MM.1S (cell line): ENCODE results near the gene ADORA2B.
"Not testable (repeated sequence)": the region's sequence is repeated elsewhere in the genome, so short reads cannot be mapped to it uniquely, and the experiment has no call there.

Experiments
- DNase-seq: peaks from one replicate; pipeline ENCODE4 v3.0.0-alpha.2; 2015
- H2AFZ ChIP-seq: fragments of 300-600 bp; sonication (generic); 2 replicates; pipeline ENCODE4 v1.6.0; 2016; ENCODE audit warnings: antibody characterized with exemption, low read length
- H3F3A ChIP-seq: fragments of 300-600 bp; sonication (generic); 2 replicates; pipeline ENCODE4 v1.6.1; 2016; ENCODE audit warnings: mild to moderate bottlenecking, antibody characterized with exemption, low read length, moderate library complexity, mixed read lengths; ENCODE audit not compliant: insufficient read depth
- H3K27ac ChIP-seq: fragments of 300-600 bp; sonication (generic); 2 replicates; pipeline ENCODE4 v1.5.1; 2016; ENCODE audit warnings: mild to moderate bottlenecking, low read length
- H3K27me3 ChIP-seq: fragments of 300-600 bp; sonication (generic); replicated peaks from 2 replicates; pipeline ENCODE4 v1.6.0; 2016; ENCODE audit warnings: low read length; ENCODE audit not compliant: insufficient read depth
- H3K36me3 ChIP-seq: fragments of 300-600 bp; sonication (generic); replicated peaks from 2 replicates; pipeline ENCODE4 v1.6.1; 2016; ENCODE audit warnings: mild to moderate bottlenecking, low read length, mixed read lengths; ENCODE audit not compliant: insufficient read depth
- H3K4me1 ChIP-seq: fragments of 300-600 bp; sonication (generic); 2 replicates; pipeline ENCODE4 v1.6.1; 2016; ENCODE audit warnings: low read length, mixed read lengths
- H3K4me2 ChIP-seq: fragments of 300-600 bp; sonication (generic); 2 replicates; pipeline ENCODE4 v1.6.0; 2016; ENCODE audit warnings: low read depth, low read length
- H3K4me3 ChIP-seq: fragments of 300-600 bp; sonication (generic); 2 replicates; pipeline ENCODE4 v1.5.1; 2016; ENCODE audit warnings: low read length, mixed read lengths
- H3K79me2 ChIP-seq: fragments of 300-600 bp; sonication (generic); 2 replicates; pipeline ENCODE4 v1.6.1; 2016; ENCODE audit warnings: mixed run types, low read length, mixed read lengths
- H3K9ac ChIP-seq: fragments of 300-600 bp; sonication (generic); 2 replicates; pipeline ENCODE4 v1.6.1; 2016; ENCODE audit warnings: low read length, mixed read lengths
- H3K9me2 ChIP-seq: fragments of 300-600 bp; sonication (generic); replicated peaks from 2 replicates; pipeline ENCODE4 v1.6.1; 2016; ENCODE audit warnings: mild to moderate bottlenecking, low read length, mixed read lengths; ENCODE audit not compliant: insufficient read depth
- H3K9me3 ChIP-seq: fragments of 300-600 bp; sonication (generic); replicated peaks from 2 replicates; pipeline ENCODE4 v1.6.1; 2016; ENCODE audit warnings: mild to moderate bottlenecking, low read length, mixed read lengths; ENCODE audit not compliant: insufficient read depth
- H4K20me1 ChIP-seq: fragments of 300-600 bp; sonication (generic); 2 replicates; pipeline ENCODE4 v1.6.1; 2016; ENCODE audit warnings: mild to moderate bottlenecking, low read length, moderate library complexity, mixed read lengths; ENCODE audit not compliant: insufficient read depth
- CTCF ChIP-seq: fragments of 300-600 bp; sonication (generic); IDR thresholded peaks from 2 replicates; pipeline ENCODE4 v1.5.1; 2016; ENCODE audit warnings: antibody characterized with exemption, low read length, mixed read lengths
- EZH2 ChIP-seq: fragments of 300-600 bp; sonication (generic); optimal IDR thresholded peaks from 2 replicates; pipeline ENCODE3; 2017; ENCODE audit warnings: low read depth, mild to moderate bottlenecking, antibody characterized with exemption, low read length, mixed read lengths
- EZH2phosphoT487 ChIP-seq: fragments of 300-600 bp; sonication (generic); IDR thresholded peaks from 2 replicates; pipeline ENCODE4 v1.6.1; 2018; ENCODE audit warnings: antibody characterized with exemption, low read length

Gene ADORA2B

DNA sequence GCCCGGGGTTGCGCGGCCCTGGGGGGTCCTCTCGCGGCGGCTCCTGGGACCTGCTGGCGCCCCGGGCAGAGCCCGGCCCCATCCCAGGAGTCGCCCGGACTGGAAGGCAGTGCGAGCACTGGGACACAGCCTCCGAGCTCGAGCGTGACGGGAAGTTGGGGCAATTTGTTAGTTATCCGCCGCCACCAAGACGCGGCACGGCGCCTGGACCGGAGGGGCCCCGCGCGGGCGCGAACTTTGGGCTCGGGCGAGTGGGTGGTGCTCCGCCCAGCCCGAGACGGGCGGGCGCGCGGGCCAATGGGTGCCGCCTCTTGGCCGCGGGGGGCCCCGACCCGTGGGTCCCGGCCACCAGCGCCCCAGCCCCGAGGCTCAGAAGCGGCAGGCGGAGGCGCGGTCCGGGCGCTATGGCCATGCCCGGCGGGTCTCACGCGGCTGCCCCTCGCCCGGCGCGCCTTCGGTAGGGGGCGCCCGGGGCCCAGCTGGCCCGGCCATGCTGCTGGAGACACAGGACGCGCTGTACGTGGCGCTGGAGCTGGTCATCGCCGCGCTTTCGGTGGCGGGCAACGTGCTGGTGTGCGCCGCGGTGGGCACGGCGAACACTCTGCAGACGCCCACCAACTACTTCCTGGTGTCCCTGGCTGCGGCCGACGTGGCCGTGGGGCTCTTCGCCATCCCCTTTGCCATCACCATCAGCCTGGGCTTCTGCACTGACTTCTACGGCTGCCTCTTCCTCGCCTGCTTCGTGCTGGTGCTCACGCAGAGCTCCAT lies at the start of gene ADORA2B:
Gene ADORA2B (plus strand): TSS at position 372 of the 768 bp plus-strand sequence. CDS start 119 bp downstream, at position 491.
- no peak within 1 kb of the TSS for H3K27ac ChIP-seq
- H3K4me1 ChIP-seq = no peaks in the 10 kb centered on the region

DNA sequence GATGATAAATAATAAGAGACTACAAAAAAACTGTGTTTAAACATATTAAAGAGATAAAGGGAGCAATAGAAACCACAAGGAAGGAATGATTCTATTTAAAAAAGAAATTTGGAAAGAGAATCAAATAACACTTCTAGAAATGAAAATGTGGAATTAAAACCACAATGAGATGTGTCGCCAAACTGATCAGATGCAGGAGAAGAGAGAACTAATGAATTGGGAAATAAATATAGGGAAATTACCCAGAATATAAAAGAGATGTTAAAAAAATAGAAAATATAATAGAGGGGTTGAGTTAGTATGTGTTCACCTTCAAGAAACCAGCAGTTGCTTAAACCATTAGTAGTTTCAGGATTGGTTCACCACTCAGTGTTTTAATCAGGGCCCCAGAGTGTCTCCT lies 48.7 kb upstream of the ADORA2B start:
- Histone ChIP-seq H3K9ac (no peak overlapping the region), H3K4me2 (no peak overlapping the region)

More for the DNA sequence above, at the start of gene ADORA2B:
- Histone ChIP-seq H2AFZ (no peak within 1 kb of the TSS), H3K36me3 (no peaks in the 10 kb centered on the region), H3K4me3 (no peak within 1 kb of the TSS; the same call in 1 of the 2 replicates), H3K9me2 (no peaks in the 10 kb centered on the region), H3K27me3 (no peaks in the 10 kb centered on the region), H3K4me2 (no peak within 1 kb of the TSS), H3F3A (no peaks in the 10 kb centered on the region), H4K20me1 (no peaks in the 10 kb centered on the region), H3K79me2 (no peaks in the 10 kb centered on the region), H3K9me3 (no peaks in the 10 kb centered on the region), H3K9ac (no peak within 1 kb of the TSS)
- TF ChIP-seq CTCF = no peak
- no peak for TF ChIP-seq EZH2
- no peak for TF ChIP-seq EZH2phosphoT487
- DNase-seq = no peak

DNA sequence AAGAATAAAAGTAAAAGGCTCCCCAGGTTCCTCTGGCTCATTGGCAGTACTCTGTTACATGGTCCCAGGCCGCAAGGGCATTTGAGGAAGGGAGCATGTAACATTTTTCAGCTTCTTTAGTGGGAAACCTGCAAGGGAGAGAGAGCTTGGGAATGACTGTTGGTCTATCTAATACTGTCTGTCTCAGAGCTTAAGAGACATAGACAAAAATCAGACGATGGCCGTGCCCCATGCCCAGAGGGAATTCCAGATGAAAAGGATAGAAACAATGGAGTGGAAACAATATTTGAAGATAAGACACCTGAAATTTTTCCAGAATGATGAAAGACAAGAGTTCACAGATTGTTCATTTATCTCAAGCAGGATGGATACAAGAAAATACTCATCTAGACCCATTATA lies 48.1 kb upstream of the ADORA2B start:
- no peak overlapping the region for H3K4me2 ChIP-seq
- no peak overlapping the region for H3K4me3 ChIP-seq
- no peaks in the 10 kb centered on the region for H4K20me1 ChIP-seq
- H2AFZ ChIP-seq = no peak overlapping the region
- H3K27me3 ChIP-seq = no peaks in the 10 kb centered on the region
- H3K9ac ChIP-seq = no peak overlapping the region
- no peak overlapping the region for H3K27ac ChIP-seq
- H3K9me2 ChIP-seq = no peaks in the 10 kb centered on the region
- H3F3A ChIP-seq = no peaks in the 10 kb centered on the region
- H3K36me3 ChIP-seq = no peaks in the 10 kb centered on the region
- H3K79me2 ChIP-seq = no peaks in the 10 kb centered on the region
- no peaks in the 10 kb centered on the region for H3K4me1 ChIP-seq
- no peak for TF ChIP-seq EZH2
- TF ChIP-seq EZH2phosphoT487 = no peak
- TF ChIP-seq CTCF = no peak
- H3K9me3 ChIP-seq = no peaks in the 10 kb centered on the region
- DNase-seq = no peak

More for the DNA sequence above, 48.7 kb upstream of the ADORA2B start:
- Histone ChIP-seq H3K27me3 (no peaks in the 10 kb centered on the region), H2AFZ (no peak overlapping the region), H3K9me3 (no peaks in the 10 kb centered on the region), H3K79me2 (no peaks in the 10 kb centered on the region), H3K4me3 (no peak overlapping the region), H3K36me3 (no peaks in the 10 kb centered on the region), H3F3A (no peaks in the 10 kb centered on the region), H4K20me1 (no peaks in the 10 kb centered on the region), H3K4me1 (no peaks in the 10 kb centered on the region), H3K9me2 (no peaks in the 10 kb centered on the region), H3K27ac (no peak overlapping the region)
- TF ChIP-seq EZH2phosphoT487 (no peak), CTCF (no peak), EZH2 (no peak)
- DNase-seq = no peak

- not testable (repeated sequence) for H2AFZ ChIP-seq, H3K9ac ChIP-seq, DNase-seq, H3K4me3 ChIP-seq, H3K27me3 ChIP-seq, H3K9me3 ChIP-seq, H4K20me1 ChIP-seq, H3K27ac ChIP-seq, H3F3A ChIP-seq, H3K4me1 ChIP-seq, H3K79me2 ChIP-seq, H3K9me2 ChIP-seq, H3K4me2 ChIP-seq, H3K36me3 ChIP-seq
Measured at GRCh38 chr17:15899596-15899995, 45.3 kb upstream of the ADORA2B start.
